Cardiac fibroblast (primary cell): Measurements from ENCODE around the gene TBC1D4.
"Not testable (repeated sequence)": the region's sequence is repeated elsewhere in the genome, so short reads cannot be mapped to it uniquely, and the experiment has no call there.

Source experiments
- DNase-seq, 2 donors: peaks; one replicate each; pipeline versions ENCODE4 v3.0.0 to v3.0.0-alpha.2; 2010; ENCODE audit warnings: low read depth in 2 of 2
- H3K4me3 ChIP-seq, 2 donors: replicated peaks in 1 of 2; 1 replicate in 1 of 2; 2 replicates in 1 of 2; pipeline ENCODE4 v1.5.1; 2011; ENCODE audit warnings: low read depth in 2 of 2, low read length in 2 of 2, mild to moderate bottlenecking in 2 of 2, moderate library complexity in 1 of 2
- TF ChIP-seq, protein P1 (sequence below): IDR thresholded peaks from one replicate; pipeline ENCODE4 v1.5.1; 2011; ENCODE audit warnings: low read depth, mild to moderate bottlenecking, low read length, inconsistent platforms

The TBC1D4 gene

DNA sequence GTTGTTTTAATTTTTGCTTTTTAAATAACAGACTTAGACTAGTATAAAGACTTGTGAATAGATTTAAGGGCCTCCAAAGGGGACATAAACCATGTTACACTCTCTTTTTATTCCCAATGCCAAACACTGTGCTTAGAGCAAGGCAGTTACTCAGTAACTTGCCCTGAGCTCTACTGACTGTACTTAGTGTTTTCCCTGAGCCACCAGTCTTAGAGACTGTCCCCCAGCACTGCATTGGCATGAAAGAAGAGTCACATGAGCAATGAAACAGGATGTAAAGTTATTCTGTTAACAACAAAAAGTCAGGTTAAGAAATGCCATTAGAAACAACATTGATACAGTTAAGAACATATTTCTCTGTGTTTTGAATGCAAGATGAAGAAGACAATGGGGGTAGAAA, 187.9 kb downstream of the TBC1D4 start:
- TF ChIP-seq, protein P1, sequence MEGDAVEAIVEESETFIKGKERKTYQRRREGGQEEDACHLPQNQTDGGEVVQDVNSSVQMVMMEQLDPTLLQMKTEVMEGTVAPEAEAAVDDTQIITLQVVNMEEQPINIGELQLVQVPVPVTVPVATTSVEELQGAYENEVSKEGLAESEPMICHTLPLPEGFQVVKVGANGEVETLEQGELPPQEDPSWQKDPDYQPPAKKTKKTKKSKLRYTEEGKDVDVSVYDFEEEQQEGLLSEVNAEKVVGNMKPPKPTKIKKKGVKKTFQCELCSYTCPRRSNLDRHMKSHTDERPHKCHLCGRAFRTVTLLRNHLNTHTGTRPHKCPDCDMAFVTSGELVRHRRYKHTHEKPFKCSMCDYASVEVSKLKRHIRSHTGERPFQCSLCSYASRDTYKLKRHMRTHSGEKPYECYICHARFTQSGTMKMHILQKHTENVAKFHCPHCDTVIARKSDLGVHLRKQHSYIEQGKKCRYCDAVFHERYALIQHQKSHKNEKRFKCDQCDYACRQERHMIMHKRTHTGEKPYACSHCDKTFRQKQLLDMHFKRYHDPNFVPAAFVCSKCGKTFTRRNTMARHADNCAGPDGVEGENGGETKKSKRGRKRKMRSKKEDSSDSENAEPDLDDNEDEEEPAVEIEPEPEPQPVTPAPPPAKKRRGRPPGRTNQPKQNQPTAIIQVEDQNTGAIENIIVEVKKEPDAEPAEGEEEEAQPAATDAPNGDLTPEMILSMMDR, result no peak
- no peak overlapping the region for H3K4me3 ChIP-seq
- no peak for DNase-seq

DNA sequence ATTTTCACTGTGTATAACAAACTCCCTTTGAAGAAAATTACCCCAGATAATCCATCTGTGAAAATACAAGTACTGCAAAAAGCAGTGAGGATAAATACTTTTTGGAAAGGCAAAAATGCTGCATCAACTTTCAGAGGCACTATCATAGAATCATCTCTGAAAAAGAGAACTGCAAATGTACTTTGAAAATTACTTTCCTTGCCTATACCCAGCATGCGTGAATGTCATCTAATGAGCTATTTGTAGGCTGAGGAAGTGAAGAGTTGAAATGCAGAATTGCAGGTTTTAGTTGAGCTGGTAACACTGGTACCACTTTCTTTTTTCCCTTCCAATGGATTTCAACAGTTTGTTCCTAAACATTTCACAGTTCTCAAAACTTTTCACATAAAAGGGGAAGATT, 196.7 kb downstream of the TBC1D4 start:
- no peak overlapping the region for H3K4me3 ChIP-seq
- TF ChIP-seq, protein P1, result no peak
- no peak for DNase-seq

DNA sequence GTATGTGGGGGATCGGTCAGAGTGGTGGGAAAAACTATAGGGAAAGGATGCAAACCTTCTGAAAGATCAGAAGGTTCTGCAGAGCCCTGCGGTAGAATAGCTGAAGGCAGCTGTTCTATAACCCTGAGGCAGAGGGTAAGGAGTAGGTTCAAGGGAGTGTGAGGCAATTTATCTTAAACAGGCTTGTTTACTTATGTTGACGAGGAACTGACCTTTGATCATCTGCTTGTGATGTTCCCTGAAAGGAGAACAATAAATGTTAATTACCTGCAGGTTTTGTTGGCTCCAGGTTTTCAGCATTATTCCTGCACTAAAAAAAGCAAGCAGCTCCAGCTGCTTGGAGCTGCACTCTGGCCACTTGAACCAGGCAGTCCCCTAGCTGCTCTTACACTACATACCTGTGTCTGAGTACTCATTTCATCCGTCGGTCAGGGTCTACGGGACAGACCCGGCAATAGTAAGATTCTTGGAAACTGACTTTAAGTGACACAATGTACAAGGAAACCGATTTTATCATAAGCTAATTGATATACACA, 202.1 kb downstream of the TBC1D4 start:
- TF ChIP-seq, protein P1, result no peak
- no peak for DNase-seq
- H3K4me3 ChIP-seq, result no peak overlapping the region

DNA sequence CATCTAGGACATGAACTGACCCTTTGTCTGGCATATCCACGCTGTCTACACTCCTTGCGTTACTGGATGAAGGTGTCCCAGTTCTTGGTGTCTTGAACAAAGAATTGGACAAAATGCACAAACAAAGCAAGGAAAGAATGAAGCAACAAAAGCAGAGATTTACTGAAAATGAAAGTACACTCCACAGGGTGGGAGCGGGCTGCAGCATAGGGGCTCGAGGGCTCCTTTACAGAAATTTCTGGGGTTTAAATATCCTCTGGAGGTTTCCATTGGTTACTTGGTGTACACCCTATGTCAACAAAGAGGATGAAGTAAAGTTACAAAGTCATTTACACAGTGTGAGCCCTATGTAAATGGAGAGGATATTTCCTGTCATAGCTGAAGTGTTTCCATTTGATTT, 208.3 kb downstream of the TBC1D4 start:
- not testable (repeated sequence) for H3K4me3 ChIP-seq, DNase-seq

DNA sequence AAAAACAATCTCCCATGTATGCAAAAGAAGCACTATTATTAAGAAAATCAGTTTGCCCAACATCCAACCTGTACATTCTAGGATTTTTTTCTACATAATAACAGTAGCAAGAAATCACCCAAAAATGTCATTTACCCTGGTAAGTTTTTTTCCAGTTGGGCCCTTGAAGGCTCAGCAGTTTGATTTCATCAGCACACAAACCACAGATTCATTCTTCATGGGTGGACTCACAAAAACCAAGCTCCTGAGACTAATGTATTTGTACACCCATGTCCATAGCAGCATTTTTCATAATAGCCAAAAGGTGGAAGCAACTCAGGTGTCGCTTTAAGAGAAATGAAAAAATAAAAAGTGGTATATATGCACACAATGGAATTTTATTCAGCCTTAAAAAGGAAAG, 210.1 kb downstream of the TBC1D4 start:
- H3K4me3 ChIP-seq, result no peak overlapping the region
- DNase-seq, result peak in 1 of 2 donors; percentile 44
- TF ChIP-seq, protein P1, result no peak

DNA sequence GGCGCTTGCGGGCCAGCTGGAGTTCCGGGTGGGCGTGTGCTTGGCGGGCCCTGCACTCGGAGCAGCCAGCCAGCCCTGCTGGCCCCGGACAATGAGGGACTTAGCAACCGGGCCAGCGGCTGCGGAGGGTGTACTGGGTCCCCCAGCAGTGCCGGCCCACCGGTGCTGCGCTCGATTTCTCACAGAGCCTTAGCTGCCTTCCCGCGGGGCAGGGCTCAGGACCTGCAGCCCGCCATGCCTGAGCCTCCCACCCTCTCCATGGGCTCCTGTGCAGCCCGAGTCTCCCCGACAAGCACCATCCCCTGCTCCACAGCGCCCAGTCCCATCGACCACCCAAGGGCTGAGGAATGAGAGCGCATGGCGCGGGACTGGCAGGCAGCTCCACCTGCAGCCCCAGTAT, 213.5 kb downstream of the TBC1D4 start:
- not testable (repeated sequence) for H3K4me3 ChIP-seq

DNA sequence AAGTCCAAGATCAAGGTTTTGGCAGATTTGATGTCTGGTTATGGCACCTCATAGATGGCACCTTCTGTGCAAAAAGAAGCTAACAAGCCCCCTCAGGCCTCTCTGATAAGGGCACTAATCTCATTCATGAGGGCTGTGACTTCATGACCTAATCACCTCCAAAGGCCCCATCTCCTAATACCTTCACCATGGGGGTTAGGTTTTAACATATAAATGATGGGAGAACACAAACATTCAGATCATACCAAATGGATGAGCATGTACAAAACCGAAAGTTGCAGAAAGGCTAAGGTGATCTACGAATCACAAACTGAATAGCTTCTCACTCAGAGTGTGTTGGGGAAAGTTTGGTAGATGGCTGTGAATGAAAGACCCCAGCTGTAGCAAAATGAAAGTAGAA, 217.4 kb downstream of the TBC1D4 start:
- TF ChIP-seq, protein P1, result no peak

More for the DNA sequence above, 213.5 kb downstream of the TBC1D4 start:
- not testable (repeated sequence) for DNase-seq

DNA sequence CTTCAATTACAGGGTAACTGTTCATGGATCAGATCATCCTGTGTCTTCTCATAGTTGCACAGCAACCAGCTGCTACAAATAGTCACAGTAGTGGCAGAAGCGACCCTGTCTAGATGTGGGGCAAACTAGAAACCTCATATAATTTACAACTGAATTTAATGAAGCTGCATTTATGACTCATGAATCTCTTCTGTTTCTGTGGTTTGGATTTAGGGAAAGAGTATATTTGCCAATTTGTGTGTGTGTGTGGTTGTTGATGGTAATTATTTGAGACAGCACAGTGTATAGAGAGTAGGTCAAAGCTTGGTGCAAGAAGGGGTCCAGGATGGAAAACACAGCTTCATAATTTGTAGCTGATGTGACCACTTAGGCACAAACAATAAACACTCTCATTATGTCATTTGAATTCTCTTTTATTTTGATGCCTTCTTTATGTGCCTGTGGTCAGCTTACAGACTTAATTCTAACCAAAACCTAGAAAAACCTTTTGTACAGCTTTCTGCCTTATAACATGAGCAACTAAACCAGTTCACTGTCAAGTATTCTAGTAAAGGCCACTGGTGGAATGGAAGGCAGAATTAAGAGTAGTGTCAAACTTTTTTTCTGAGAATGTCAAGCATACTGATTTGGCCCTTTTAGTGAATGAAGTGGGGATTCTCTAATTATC, 218.1 kb downstream of the TBC1D4 start:
- peak; percentile 7 to 18 for DNase-seq

More for the DNA sequence above, 217.4 kb downstream of the TBC1D4 start:
- H3K4me3 ChIP-seq, result no peak overlapping the region
- DNase-seq, result no peak

More for the DNA sequence above, 218.1 kb downstream of the TBC1D4 start:
- TF ChIP-seq, protein P1, result no peak
- no peak overlapping the region for H3K4me3 ChIP-seq
